Right atrium auricular region (tissue), 2 donors: ENCODE results near the gene ETV6. TPM values are rescaled to one million over a fixed set of nuclear protein-coding genes. Genes with fewer than 3 reads are reported as not detected.

ENCODE experiments used
- DNase-seq: peaks from one replicate; pipeline ENCODE4 v3.0.0-alpha.2; 2019; ENCODE audit warnings: low spot score
- H3K27ac ChIP-seq, 2 donors: fragments of 200-600 bp; sonication (generic); 1 replicate in 1 of 2; 2 replicates in 1 of 2; pipeline ENCODE4 v1.5.1; 2016 to 2019
- H3K27me3 ChIP-seq, 2 donors: fragments of 200-600 bp; sonication (generic); one replicate each; pipeline versions ENCODE4 v1.5.1 to v1.6.0; 2017 to 2019
- H3K36me3 ChIP-seq: fragments of 200-600 bp; sonication (generic); one replicate; pipeline ENCODE4 v1.5.1; 2016
- H3K4me1 ChIP-seq, 2 donors: fragments of 200-600 bp; sonication (generic); one replicate each; pipeline versions ENCODE4 v1.5.1 to v1.6.0; 2017 to 2019
- H3K4me3 ChIP-seq, 2 donors: fragments of 200-600 bp; sonication (generic); 1 replicate in 1 of 2; 2 replicates in 1 of 2; pipeline ENCODE4 v1.5.1; 2017 to 2019; ENCODE audit warnings: mild to moderate bottlenecking in 1 of 2, moderate library complexity in 1 of 2
- H3K9me3 ChIP-seq, 2 donors: fragments of 200-600 bp; sonication (generic); one replicate each; pipeline ENCODE4 v1.5.1; 2019
- CTCF ChIP-seq, 2 donors: fragments of 200-600 bp; sonication (generic); IDR thresholded peaks; one replicate each; pipeline ENCODE4 v1.5.1; 2019; ENCODE audit warnings: antibody characterized with exemption in 2 of 2
- total RNA-seq, 2 donors: library from RNA; depleted of rRNA; stranded (reverse); fragments of >200 nt; gene quantifications; one replicate each; pipeline ENCODE4 v1.1.0, GENCODE V29; 2016

The ETV6 gene
- total RNA-seq, 2 donors from 2014 or later = 6.7 TPM

- Histone ChIP-seq H3K27me3 (no peaks in the 10 kb centered on the region), H3K4me3 (no peak overlapping the region), H3K27ac (no peak overlapping the region), H3K36me3 (no peaks in the 10 kb centered on the region), H3K9me3 (no peaks in the 10 kb centered on the region), H3K4me1 (peaks cover 0 to 51% of the 10 kb centered on the region in 2 donors)
- no peak for DNase-seq
- no peak for TF ChIP-seq CTCF (IDR thresholded peaks at IDR 0.05)
Observed at GRCh38 chr12:11763760-11764520, 114.5 kb downstream of the ETV6 start.

DNA sequence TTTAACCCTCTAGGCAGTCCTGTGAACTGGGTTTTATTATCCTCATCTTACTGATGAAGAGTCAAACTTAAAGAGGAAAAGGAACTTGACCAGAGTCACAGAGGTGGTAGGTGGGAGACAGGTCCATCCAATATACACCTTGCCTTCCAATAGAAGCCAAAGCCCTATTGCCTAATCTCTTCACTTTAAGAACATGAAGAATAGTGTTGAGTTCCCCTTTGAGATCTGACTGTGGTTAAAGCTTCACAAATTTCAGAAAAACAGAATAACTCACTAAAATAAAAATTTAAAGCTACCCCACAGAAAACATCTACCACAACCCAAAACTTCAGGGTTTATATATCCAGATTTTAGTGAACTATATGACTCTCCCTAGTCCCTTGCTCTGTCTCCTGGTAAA lies 115.4 kb downstream of the ETV6 start:
- Histone ChIP-seq H3K27ac (no peak overlapping the region), H3K4me1 (peaks cover 0 to 42% of the 10 kb centered on the region in 2 donors), H3K4me3 (no peak overlapping the region), H3K9me3 (no peaks in the 10 kb centered on the region), H3K36me3 (no peaks in the 10 kb centered on the region), H3K27me3 (no peaks in the 10 kb centered on the region)
- TF ChIP-seq CTCF (IDR thresholded peaks at IDR 0.05) = no peak
- DNase-seq = no peak

DNA sequence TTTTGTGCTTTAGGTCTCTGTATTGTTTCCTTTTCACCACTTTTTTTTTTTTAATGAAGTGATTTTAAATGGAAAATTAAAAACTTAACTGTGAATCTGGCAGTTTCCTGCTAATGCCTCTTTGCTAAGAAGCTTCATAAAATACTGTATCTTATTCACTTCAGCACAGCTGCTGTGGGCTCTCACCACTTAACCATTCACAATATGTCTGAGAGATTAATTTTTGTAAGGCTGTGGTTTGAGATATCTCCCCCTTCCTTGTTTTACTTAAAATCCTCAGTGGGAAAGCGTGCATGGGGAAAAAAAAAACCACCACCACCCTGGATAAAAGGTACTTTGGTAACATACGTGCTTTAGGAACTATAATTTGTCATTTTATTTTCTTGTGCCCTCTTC lies 115.9 kb downstream of the ETV6 start:
- no peak for TF ChIP-seq CTCF (IDR thresholded peaks at IDR 0.05)
- Histone ChIP-seq H3K4me3 (no peak overlapping the region), H3K9me3 (no peaks in the 10 kb centered on the region), H3K27me3 (no peaks in the 10 kb centered on the region), H3K27ac (peak overlapping the region; percentile 28 to 60), H3K36me3 (no peaks in the 10 kb centered on the region), H3K4me1 (peaks cover 0 to 42% of the 10 kb centered on the region in 2 donors)
- no peak for DNase-seq

GRCh38 chr12:11765817-11766794 lies 116.6 kb downstream of the ETV6 start:
- H3K4me1 ChIP-seq = peaks cover 0 to 46% of the 10 kb centered on the region in 2 donors
- no peaks in the 10 kb centered on the region for H3K27me3 ChIP-seq
- peak overlapping the region; percentile 57 to 60 for H3K27ac ChIP-seq
- H3K9me3 ChIP-seq = no peaks in the 10 kb centered on the region
- no peak overlapping the region for H3K4me3 ChIP-seq
- no peak for DNase-seq
- no peaks in the 10 kb centered on the region for H3K36me3 ChIP-seq
- TF ChIP-seq CTCF (IDR thresholded peaks at IDR 0.05) = no peak

GRCh38 chr12:11767029-11767724 lies 117.7 kb downstream of the ETV6 start:
- no peaks in the 10 kb centered on the region for H3K9me3 ChIP-seq
- no peaks in the 10 kb centered on the region for H3K36me3 ChIP-seq
- H3K27me3 ChIP-seq = no peaks in the 10 kb centered on the region
- peaks cover 0 to 50% of the 10 kb centered on the region in 2 donors for H3K4me1 ChIP-seq
- peak overlapping the region; percentile 57 to 60 for H3K27ac ChIP-seq
- no peak for DNase-seq
- TF ChIP-seq CTCF (IDR thresholded peaks at IDR 0.05) = no peak
- H3K4me3 ChIP-seq = no peak overlapping the region
